HEK293T (cell line): Measurements from ENCODE around the gene EPHA3.

ENCODE experiments used
- ARNT ChIP-seq: fragments of 450-650 bp; IDR thresholded peaks from 2 replicates; pipeline ENCODE4 v1.6.1; 2017; ENCODE audit warnings: mild to moderate bottlenecking
- BHLHE40 ChIP-seq: fragments of 450-650 bp; IDR thresholded peaks from 2 replicates; pipeline ENCODE4 v1.6.1; 2016; ENCODE audit warnings: mild to moderate bottlenecking, moderate library complexity, borderline replicate concordance
- FOXA1 ChIP-seq: fragments of 450-650 bp; IDR thresholded peaks from 2 replicates; pipeline ENCODE4 v1.6.1; 2016; ENCODE audit warnings: mild to moderate bottlenecking
- HDGF ChIP-seq: fragments of 450-650 bp; IDR thresholded peaks from 2 replicates; pipeline ENCODE4 v1.6.1; 2017; ENCODE audit warnings: antibody characterized with exemption, borderline replicate concordance
- NFRKB ChIP-seq: fragments of 450-650 bp; IDR thresholded peaks from 2 replicates; pipeline ENCODE4 v1.6.1; 2016; ENCODE audit warnings: mild to moderate bottlenecking, moderate library complexity
- SP1 ChIP-seq: fragments of 450-650 bp; IDR thresholded peaks from 2 replicates; pipeline ENCODE4 v1.6.1; 2017
- SUZ12 ChIP-seq: fragments of 450-650 bp; IDR thresholded peaks from 2 replicates; pipeline ENCODE4 v1.6.1; 2016; ENCODE audit warnings: mild to moderate bottlenecking
- TARDBP ChIP-seq: fragments of 450-650 bp; IDR thresholded peaks from 2 replicates; pipeline ENCODE4 v1.6.1; 2016
- TF ChIP-seq, protein P1 (sequence below): fragments of 450-650 bp; IDR thresholded peaks from 2 replicates; pipeline ENCODE4 v1.6.1; 2016

DNA sequence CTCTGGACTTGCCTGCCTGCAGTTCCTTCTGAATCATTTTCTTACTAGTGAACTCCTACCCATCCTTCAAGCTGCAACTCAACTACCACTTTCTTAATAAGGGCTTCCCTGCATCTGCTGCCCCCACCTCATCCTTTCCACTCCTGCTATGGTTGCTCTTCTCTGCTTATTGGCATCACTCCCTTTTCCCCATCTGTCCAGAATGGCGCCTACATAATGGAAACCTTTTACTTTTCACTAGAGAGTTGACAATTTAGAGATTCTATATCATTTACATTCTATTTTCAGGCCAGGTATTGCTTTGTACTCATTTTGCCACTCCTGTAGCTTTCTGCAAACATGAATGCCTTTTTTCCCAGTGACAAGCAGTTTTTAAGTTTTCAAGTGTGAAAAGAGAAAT is 1.9 kb upstream of the EPHA3 start:
- TF ChIP-seq HDGF (no peak), FOXA1 (no peak), SUZ12 (no peak), BHLHE40 (no peak), ARNT (no peak), TARDBP (no peak), SP1 (no peak), NFRKB (no peak)
- TF ChIP-seq, protein P1, sequence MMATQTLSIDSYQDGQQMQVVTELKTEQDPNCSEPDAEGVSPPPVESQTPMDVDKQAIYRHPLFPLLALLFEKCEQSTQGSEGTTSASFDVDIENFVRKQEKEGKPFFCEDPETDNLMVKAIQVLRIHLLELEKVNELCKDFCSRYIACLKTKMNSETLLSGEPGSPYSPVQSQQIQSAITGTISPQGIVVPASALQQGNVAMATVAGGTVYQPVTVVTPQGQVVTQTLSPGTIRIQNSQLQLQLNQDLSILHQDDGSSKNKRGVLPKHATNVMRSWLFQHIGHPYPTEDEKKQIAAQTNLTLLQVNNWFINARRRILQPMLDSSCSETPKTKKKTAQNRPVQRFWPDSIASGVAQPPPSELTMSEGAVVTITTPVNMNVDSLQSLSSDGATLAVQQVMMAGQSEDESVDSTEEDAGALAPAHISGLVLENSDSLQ: no peak
